Measurements from ENCODE around the gene MRPL12. TPM values are rescaled to one million over a fixed set of nuclear protein-coding genes. Genes with fewer than 3 reads are reported as not detected.

MRPL12 gene
- total and polyA plus RNA-seq, 2 of the 8 experiments (the other 6 are each of a cell fraction or from before 2014, with no cell fraction given), result 120 to 141 TPM

DNA sequence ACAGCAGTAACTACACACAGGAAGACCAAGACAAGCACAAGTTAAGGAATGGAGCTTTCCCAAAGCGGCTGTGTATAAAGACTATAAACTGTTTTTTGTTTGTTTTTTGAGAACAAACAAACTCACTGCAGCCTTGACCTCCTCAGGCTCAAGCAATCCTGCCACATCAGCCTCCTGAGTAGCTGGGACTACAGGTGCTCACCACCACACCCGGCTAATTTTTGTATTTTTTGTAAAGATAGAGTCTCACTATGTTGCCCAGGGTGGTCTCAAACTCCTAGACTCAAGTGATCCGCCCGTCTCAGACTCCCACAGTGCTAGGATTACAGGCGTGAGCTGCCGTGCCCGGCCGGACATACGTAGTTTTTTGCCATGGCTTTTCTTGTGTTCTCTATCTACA, 42.7 kb upstream of the MRPL12 start:
- Histone ChIP-seq H3K4me3 (ENCODE audit: extremely low read depth in 1 of 4, insufficient read depth in 2 of 4, low read depth in 3 of 4, low read length in 4 of 4) (no peak overlapping the region), H4K91ac (replicated peaks; ENCODE audit: insufficient read length, low read length) (no peak overlapping the region), H3K4me2 (ENCODE audit: insufficient read depth in 1 of 2, low read depth in 2 of 2, low read length in 2 of 2) (no peak overlapping the region), H3K9ac (replicated peaks in 1 of 4; ENCODE audit: extremely low read depth in 1 of 4, low read depth in 3 of 4, low read length in 3 of 4) (no peak overlapping the region), H2BK15ac (ENCODE audit: low read length) (no peak overlapping the region), H3K23ac (ENCODE audit: insufficient read length) (no peak overlapping the region), H3K4ac (replicated peaks; ENCODE audit: insufficient read length, low read depth, low read length) (no peak overlapping the region), H2AK5ac (ENCODE audit: low read depth, low read length) (no peak overlapping the region), H3K79me2 (ENCODE audit: control insufficient read depth in 1 of 2, insufficient read depth in 2 of 2, low read length in 2 of 2) (peaks cover 0 to 2% of the 10 kb centered on the region in 2 experiments; a peak in 1 of 4 replicates), H3K18ac (ENCODE audit: extremely low read depth, low read length) (no peak overlapping the region), H2BK20ac (ENCODE audit: low read length) (no peak overlapping the region), H2BK5ac (ENCODE audit: low read depth, low read length) (no peak overlapping the region), H4K8ac (ENCODE audit: extremely low read depth, insufficient read depth, low read length) (no peak overlapping the region), H4K20me1 (replicated peaks in 1 of 2; ENCODE audit: control insufficient read depth in 1 of 2, insufficient read depth in 2 of 2, low read length in 2 of 2) (no peaks in the 10 kb centered on the region), H4K5ac (ENCODE audit: insufficient read length, low read depth, low read length) (no peak overlapping the region), H3K4me1 (replicated peaks in 1 of 4; ENCODE audit: control insufficient read depth in 3 of 4, insufficient read depth in 4 of 4, low read length in 3 of 4) (peaks cover under 1 to 5% (median 2%) of the 10 kb centered on the region in 4 experiments), H3K79me1 (ENCODE audit: low read depth, low read length) (peaks cover 4% of the 10 kb centered on the region; the same call in 1 of the 2 replicates), H2BK120ac (replicated peaks; ENCODE audit: low read depth, low read length) (no peak overlapping the region), H2AFZ (ENCODE audit: low read length) (no peak overlapping the region), H2BK12ac (ENCODE audit: low read depth, low read length) (no peak overlapping the region), H3K14ac (ENCODE audit: insufficient read length) (no peak overlapping the region), H3K27me3 (replicated peaks in 1 of 4; ENCODE audit: control insufficient read depth in 3 of 4, extremely low read depth in 1 of 4, insufficient read depth in 3 of 4, low read length in 3 of 4) (no peaks in the 10 kb centered on the region), H3K9me3 (ENCODE audit: insufficient read depth in 2 of 2, low read depth in 1 of 2, low read length in 1 of 2) (no peaks in the 10 kb centered on the region), H3K56ac (replicated peaks; ENCODE audit: insufficient read length, low read depth, low read length) (no peak overlapping the region), H3K23me2 (ENCODE audit: low read depth, low read length) (no peaks in the 10 kb centered on the region; the same call in 1 of the 2 replicates), H3K27ac (ENCODE audit: low read depth, low read length) (no peak overlapping the region), H3K36me3 (ENCODE audit: control insufficient read depth in 2 of 4, insufficient read depth in 4 of 4, low read length in 3 of 4) (peaks cover 0 to 5% (median 0%) of the 10 kb centered on the region in 4 experiments; a peak in 1 of 8 replicates)
- FAIRE-seq (no peak), DNase-seq (ENCODE audit: low read depth in 1 of 2, low spot score in 2 of 2) (no peak)
- CTCF ChIA-PET (ENCODE audit: partially characterized antibody), result interaction anchor here (0.7 to 1.2 kb wide), 4 partner anchors 11 to 22 kb away, joined by 3 read pairs; no protein-coding TSS in a partner anchor
- 92% methylated on average over 9 of the region's 9 CpGs; no CpG with 5 or more reads in 1 of the 2 experiments for WGBS, 2 experiments (ENCODE audit: extremely low coverage in 1 of 2, insufficient coverage in 1 of 2, insufficient read length in 1 of 2, insufficient replicate concordance in 2 of 2, low coverage in 1 of 2, low lambda C conversion rate in 2 of 2, missing lambda C conversion rate in 1 of 2)
- POLR2A ChIA-PET (ENCODE audit: partially characterized antibody), result interaction anchor here (1.0 to 2.1 kb wide), 7 partner anchors 10 to 42 kb away, joined by 3 to 8 read pairs (median 4); partner anchors contain the start of genes MRPL12, NPLOC4 and TSPAN10
- TF ChIP-seq, protein P1, sequence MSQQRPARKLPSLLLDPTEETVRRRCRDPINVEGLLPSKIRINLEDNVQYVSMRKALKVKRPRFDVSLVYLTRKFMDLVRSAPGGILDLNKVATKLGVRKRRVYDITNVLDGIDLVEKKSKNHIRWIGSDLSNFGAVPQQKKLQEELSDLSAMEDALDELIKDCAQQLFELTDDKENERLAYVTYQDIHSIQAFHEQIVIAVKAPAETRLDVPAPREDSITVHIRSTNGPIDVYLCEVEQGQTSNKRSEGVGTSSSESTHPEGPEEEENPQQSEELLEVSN (IDR thresholded peaks at IDR 0.05), result no peak
- no peak for TF ChIP-seq SRF (IDR thresholded peaks at IDR 0.05; ENCODE audit: low read depth, low read length)
- TF ChIP-seq KDM1A (IDR thresholded peaks at IDR 0.05; ENCODE audit: borderline replicate concordance, low read length), result no peak
- TF ChIP-seq SP4 (IDR thresholded peaks at IDR 0.05; ENCODE audit: low read length), result no peak
- no peak for TF ChIP-seq SUZ12 (IDR thresholded peaks at IDR 0.05; ENCODE audit: low read length)
- no peak for TF ChIP-seq FOSL1 (IDR thresholded peaks at IDR 0.05; ENCODE audit: insufficient read depth, low read depth, low read length)
- no peak for TF ChIP-seq SIRT6 (IDR thresholded peaks at IDR 0.05; ENCODE audit: low read length)
- TF ChIP-seq, protein P2, sequence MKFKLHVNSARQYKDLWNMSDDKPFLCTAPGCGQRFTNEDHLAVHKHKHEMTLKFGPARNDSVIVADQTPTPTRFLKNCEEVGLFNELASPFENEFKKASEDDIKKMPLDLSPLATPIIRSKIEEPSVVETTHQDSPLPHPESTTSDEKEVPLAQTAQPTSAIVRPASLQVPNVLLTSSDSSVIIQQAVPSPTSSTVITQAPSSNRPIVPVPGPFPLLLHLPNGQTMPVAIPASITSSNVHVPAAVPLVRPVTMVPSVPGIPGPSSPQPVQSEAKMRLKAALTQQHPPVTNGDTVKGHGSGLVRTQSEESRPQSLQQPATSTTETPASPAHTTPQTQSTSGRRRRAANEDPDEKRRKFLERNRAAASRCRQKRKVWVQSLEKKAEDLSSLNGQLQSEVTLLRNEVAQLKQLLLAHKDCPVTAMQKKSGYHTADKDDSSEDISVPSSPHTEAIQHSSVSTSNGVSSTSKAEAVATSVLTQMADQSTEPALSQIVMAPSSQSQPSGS (IDR thresholded peaks at IDR 0.05; ENCODE audit: low read length), result no peak
- no peak for TF ChIP-seq BRCA1 (IDR thresholded peaks at IDR 0.05; ENCODE audit: low read depth, low read length)
- TF ChIP-seq CTBP2 (IDR thresholded peaks at IDR 0.05; ENCODE audit: borderline replicate concordance, insufficient read depth, insufficient read length, low read length), result no peak
